Epithelial cell of esophagus (primary cell): ENCODE results near the gene STYX.
A peak's percentile ranks its signal among the peaks of the same experiment; 100 is the strongest.

ENCODE experiments used
- DNase-seq: peaks from one replicate; pipeline ENCODE4 v3.0.0; 2010; ENCODE audit warnings: low read depth
- H3K4me3 ChIP-seq: 2 replicates; pipeline ENCODE4 v1.5.1; 2011; ENCODE audit warnings: mild to moderate bottlenecking, low read length, control low read depth
- TF ChIP-seq, protein P1 (sequence below): IDR thresholded peaks from 2 replicates; pipeline ENCODE4 v1.5.1; 2011; ENCODE audit warnings: low read depth, mild to moderate bottlenecking, low read length, control low read depth, inconsistent platforms; ENCODE audit not compliant: insufficient read depth; ENCODE audit errors: missing control alignments

STYX gene

DNA sequence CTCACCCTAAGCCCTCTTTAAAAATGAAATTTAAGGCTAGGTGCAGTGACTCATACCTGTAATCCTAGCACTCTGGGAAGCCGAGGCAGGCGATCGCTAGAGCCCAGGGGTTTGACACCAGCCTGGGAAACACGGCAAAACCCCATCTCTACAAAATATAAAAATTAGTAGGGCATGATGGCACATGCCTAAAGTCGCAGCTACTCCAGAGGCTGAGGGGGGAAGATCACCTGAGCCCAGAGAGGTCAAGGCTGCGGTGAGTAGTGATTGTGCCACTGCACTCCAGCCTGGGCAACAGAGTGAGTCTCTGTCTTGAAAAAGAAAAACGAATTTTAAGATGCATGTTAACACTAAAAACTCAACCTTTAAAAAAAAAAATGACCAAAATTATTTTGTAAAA is 48.7 kb downstream of the STYX start:
- TF ChIP-seq, protein P1, sequence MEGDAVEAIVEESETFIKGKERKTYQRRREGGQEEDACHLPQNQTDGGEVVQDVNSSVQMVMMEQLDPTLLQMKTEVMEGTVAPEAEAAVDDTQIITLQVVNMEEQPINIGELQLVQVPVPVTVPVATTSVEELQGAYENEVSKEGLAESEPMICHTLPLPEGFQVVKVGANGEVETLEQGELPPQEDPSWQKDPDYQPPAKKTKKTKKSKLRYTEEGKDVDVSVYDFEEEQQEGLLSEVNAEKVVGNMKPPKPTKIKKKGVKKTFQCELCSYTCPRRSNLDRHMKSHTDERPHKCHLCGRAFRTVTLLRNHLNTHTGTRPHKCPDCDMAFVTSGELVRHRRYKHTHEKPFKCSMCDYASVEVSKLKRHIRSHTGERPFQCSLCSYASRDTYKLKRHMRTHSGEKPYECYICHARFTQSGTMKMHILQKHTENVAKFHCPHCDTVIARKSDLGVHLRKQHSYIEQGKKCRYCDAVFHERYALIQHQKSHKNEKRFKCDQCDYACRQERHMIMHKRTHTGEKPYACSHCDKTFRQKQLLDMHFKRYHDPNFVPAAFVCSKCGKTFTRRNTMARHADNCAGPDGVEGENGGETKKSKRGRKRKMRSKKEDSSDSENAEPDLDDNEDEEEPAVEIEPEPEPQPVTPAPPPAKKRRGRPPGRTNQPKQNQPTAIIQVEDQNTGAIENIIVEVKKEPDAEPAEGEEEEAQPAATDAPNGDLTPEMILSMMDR = no peak
- DNase-seq = peak; percentile 32

DNA sequence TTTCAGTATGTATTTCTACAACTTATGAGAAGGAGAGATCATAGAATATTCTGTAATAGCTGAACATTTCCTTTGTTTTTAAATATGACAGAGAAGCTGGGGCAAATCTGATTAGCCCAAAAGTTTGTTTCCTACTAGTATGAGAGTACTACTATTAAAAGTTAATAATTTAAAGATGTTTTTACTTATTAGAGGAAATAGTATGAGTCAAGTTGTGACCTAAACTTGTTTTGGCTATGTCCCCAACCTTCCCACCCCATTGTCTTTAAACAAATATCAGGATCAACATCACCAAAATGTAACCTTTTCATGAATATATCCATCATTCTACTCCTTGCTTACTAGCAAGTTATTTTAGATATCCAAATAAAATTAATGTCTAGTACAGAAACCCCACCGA is 50.9 kb downstream of the STYX start:
- TF ChIP-seq, protein P1 = no peak
- H3K4me3 ChIP-seq = no peak overlapping the region
- DNase-seq = no peak

More for the DNA sequence above, 48.7 kb downstream of the STYX start:
- no peak overlapping the region for H3K4me3 ChIP-seq

- no peak for DNase-seq
- no peak overlapping the region for H3K4me3 ChIP-seq
- TF ChIP-seq, protein P1 = no peak
Observed at GRCh38 chr14:52781629-52782028, 51.7 kb downstream of the STYX start.

- TF ChIP-seq, protein P1 = no peak
- no peak overlapping the region for H3K4me3 ChIP-seq
- no peak for DNase-seq
Observed at GRCh38 chr14:52783206-52783605, 53.2 kb downstream of the STYX start.

DNA sequence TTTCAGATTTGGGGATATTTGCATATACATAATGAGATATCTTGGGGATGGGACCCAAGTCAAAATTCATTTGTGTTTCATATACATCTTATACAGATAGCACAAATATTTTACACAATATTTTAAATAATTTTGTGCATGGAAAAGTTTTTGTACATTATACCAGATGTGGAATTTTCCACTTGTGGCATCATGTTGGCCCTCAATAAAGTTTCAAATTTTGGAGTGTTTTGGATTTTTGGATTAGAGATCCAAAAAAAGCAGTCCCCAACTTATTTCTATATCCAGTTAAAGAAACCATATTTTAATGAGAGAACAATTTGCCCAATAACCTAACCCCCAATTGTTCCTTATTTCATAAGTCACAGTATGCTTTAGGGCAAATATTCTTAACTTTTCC is 56.9 kb downstream of the STYX start:
- no peak for DNase-seq
- TF ChIP-seq, protein P1 = no peak
- no peak overlapping the region for H3K4me3 ChIP-seq

- TF ChIP-seq, protein P1 = no peak
- DNase-seq = no peak
- no peak overlapping the region for H3K4me3 ChIP-seq
Observed at GRCh38 chr14:52789118-52789517, 59.2 kb downstream of the STYX start.

DNA sequence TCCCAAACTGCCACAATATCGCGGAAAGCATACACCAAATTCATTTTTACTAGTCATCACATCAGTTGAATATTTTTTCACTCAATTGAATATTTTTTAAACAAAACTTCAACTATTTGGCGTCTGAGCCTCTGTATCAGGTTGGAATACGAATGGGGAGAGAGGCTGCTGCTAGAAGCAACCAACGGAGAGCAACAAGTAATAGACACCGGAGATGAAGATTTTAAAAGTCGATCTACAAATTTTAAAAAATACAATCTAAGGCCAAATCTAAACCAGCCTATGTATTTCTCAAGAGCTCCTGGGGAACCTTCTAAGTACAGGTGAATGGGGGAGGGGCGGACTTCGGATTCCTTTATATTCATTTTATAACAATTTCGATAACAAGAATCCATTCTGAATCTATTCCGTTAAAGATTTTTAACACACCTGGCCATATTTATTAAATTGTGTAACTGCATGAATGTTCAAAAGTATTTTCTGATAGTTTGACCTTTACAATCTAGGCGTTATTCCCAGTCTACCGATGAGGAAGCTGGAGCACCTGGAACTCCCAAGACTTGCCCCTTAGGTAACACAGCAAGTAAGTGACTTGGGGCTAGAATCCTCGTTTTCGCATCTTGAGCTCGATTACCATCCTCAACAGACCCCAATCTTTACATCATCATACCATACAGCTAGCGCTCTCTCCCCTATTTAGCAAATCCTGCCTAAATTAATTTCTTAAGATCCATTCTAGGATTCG is 60.2 kb downstream of the STYX start:
- TF ChIP-seq, protein P1 = no peak
- peak; percentile 22 for DNase-seq
- H3K4me3 ChIP-seq = peak overlapping the region; percentile 74
